Ishikawa (cell line): Measurements from ENCODE around the gene MED10.

Experiments
- RAD21 ChIP-seq: IDR thresholded peaks from 2 replicates; pipeline ENCODE4 v1.6.1; 2012; ENCODE audit warnings: low read depth
- TAF1 ChIP-seq: IDR thresholded peaks from 2 replicates; pipeline ENCODE4 v1.6.1; 2012; ENCODE audit warnings: low read depth, mild to moderate bottlenecking
- TCF12 ChIP-seq: IDR thresholded peaks from 2 replicates; pipeline ENCODE4 v1.6.1; 2012; ENCODE audit warnings: low read depth
- TEAD4 ChIP-seq: IDR thresholded peaks from 2 replicates; pipeline ENCODE4 v1.6.1; 2012
- TF ChIP-seq, protein P1 (sequence below): IDR thresholded peaks from 2 replicates; pipeline ENCODE4 v1.6.1; 2012

DNA sequence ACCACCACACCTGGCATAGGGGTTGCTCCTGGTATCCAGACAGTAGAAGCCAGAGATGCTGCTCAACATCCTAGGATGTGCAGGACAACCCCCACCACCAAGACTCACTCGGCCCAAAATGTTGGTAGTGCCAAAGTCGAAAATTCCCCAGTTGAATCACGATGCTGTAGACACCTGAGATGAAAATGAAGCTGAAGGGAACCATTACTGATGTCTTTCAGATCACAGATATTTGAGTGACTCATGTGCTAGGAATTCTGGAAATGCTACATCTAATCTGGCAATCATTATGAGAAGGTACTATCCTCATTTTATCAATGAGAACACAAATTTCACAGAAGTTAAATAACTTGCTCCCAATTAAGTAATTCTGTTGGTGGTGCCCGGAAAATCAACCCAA is 49.3 kb upstream of the MED10 start:
- no peak for TF ChIP-seq RAD21
- no peak for TF ChIP-seq TCF12
- TF ChIP-seq, protein P1, sequence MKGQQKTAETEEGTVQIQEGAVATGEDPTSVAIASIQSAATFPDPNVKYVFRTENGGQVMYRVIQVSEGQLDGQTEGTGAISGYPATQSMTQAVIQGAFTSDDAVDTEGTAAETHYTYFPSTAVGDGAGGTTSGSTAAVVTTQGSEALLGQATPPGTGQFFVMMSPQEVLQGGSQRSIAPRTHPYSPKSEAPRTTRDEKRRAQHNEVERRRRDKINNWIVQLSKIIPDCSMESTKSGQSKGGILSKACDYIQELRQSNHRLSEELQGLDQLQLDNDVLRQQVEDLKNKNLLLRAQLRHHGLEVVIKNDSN = no peak
- TF ChIP-seq TAF1 = no peak
- TF ChIP-seq TEAD4 = no peak
